Stimulated activated CD8-positive, alpha-beta memory T cell treated with anti-CD3 and anti-CD28 coated beads, Interleukin-4, amount 100 ng/mL, for 1 hour (primary cell): Measurements from ENCODE around the gene NOL6.
A peak's percentile ranks its signal among the peaks of the same experiment; 100 is the strongest.
"Not testable (repeated sequence)": the region's sequence is repeated elsewhere in the genome, so short reads cannot be mapped to it uniquely, and the experiment has no call there.

Source experiments
- DNase-seq, 2 donors: peaks; one replicate each; pipeline ENCODE4 v3.0.0-alpha.2; 2020; ENCODE audit warnings: low read depth in 2 of 2, low spot score in 1 of 2

The NOL6 gene

GRCh38 chr9:33434317-33435105, 39.2 kb downstream of the NOL6 start:
- no peak for DNase-seq

GRCh38 chr9:33433871-33434270, 39.9 kb downstream of the NOL6 start:
- no peak for DNase-seq

- DNase-seq = no peak
Measured at GRCh38 chr9:33431420-33431819, 42.3 kb downstream of the NOL6 start.

GRCh38 chr9:33430942-33431341, 42.8 kb downstream of the NOL6 start:
- no peak for DNase-seq

- no peak for DNase-seq
Measured at GRCh38 chr9:33429256-33429985, 44.3 kb downstream of the NOL6 start.

GRCh38 chr9:33426843-33427293, 46.9 kb downstream of the NOL6 start:
- DNase-seq = no peak

GRCh38 chr9:33425128-33425533, 48.6 kb downstream of the NOL6 start:
- no peak for DNase-seq

- not testable (repeated sequence) for DNase-seq
Measured at GRCh38 chr9:33424492-33424891, 49.2 kb downstream of the NOL6 start.

- DNase-seq = not testable (repeated sequence)
Measured at GRCh38 chr9:33424043-33424442, 49.7 kb downstream of the NOL6 start.

GRCh38 chr9:33419708-33420303, 53.9 kb downstream of the NOL6 start:
- DNase-seq = no peak

GRCh38 chr9:33418090-33418489, 55.6 kb downstream of the NOL6 start:
- no peak for DNase-seq

- peak in 1 of 2 donors; percentile 9 for DNase-seq
Measured at GRCh38 chr9:33416996-33417395, 56.7 kb downstream of the NOL6 start.

GRCh38 chr9:33415501-33416038, 58.2 kb downstream of the NOL6 start:
- peak; percentile 59 to 75 for DNase-seq

- DNase-seq = no peak
Measured at GRCh38 chr9:33414889-33415500, 58.7 kb downstream of the NOL6 start.

- DNase-seq = no peak
Measured at GRCh38 chr9:33414268-33414667, 59.5 kb downstream of the NOL6 start.
